Liver (tissue), 9 donors: Measurements from ENCODE around the gene WDR45B. TPM values are rescaled to one million over a fixed set of nuclear protein-coding genes. Genes with fewer than 3 reads are reported as not detected.
A peak's percentile ranks its signal among the peaks of the same experiment; 100 is the strongest.

ENCODE experiments used
- DNase-seq: peaks from one replicate; pipeline ENCODE4 v3.0.0-alpha.2; 2017; ENCODE audit warnings: low spot score
- H3K27ac ChIP-seq, 2 donors: one replicate each; pipeline ENCODE4 v1.7.0; 2013; ENCODE audit warnings: inconsistent platforms in 2 of 2, low read length in 2 of 2, control low read depth in 1 of 2, low read depth in 1 of 2, mild to moderate bottlenecking in 1 of 2
- H3K27me3 ChIP-seq, 4 donors: one replicate each; pipeline versions ENCODE4 v1.6.1 to v1.7.0; 2013; ENCODE audit warnings: low read length in 3 of 4, inconsistent platforms in 1 of 4, mild to moderate bottlenecking in 1 of 4, moderate library complexity in 1 of 4; ENCODE audit not compliant: control insufficient read depth in 4 of 4, insufficient read depth in 4 of 4
- H3K36me3 ChIP-seq, 4 donors: one replicate each; pipeline versions ENCODE4 v1.6.1 to v1.7.0; 2013; ENCODE audit warnings: low read length in 3 of 4, mild to moderate bottlenecking in 3 of 4, low read depth in 1 of 4, moderate library complexity in 1 of 4; ENCODE audit not compliant: control insufficient read depth in 4 of 4, insufficient read depth in 3 of 4
- H3K4me1 ChIP-seq, 4 donors: one replicate each; pipeline versions ENCODE4 v1.6.1 to v1.7.0; 2013; ENCODE audit warnings: low read length in 3 of 4, mild to moderate bottlenecking in 3 of 4, moderate library complexity in 1 of 4; ENCODE audit not compliant: control insufficient read depth in 4 of 4, insufficient read depth in 4 of 4
- H3K4me3 ChIP-seq, 3 donors: one replicate each; pipeline versions ENCODE4 v1.6.1 to v1.7.0; 2013; ENCODE audit warnings: low read length in 3 of 3, control low read depth in 1 of 3, low read depth in 1 of 3, mild to moderate bottlenecking in 1 of 3
- H3K9ac ChIP-seq, 2 donors: one replicate each; pipeline ENCODE4 v1.7.0; 2013; ENCODE audit warnings: low read length in 2 of 2, mild to moderate bottlenecking in 2 of 2, moderate library complexity in 2 of 2, control low read depth in 1 of 2, low read depth in 1 of 2
- H3K9me3 ChIP-seq, 4 donors: one replicate each; pipeline versions ENCODE4 v1.6.1 to v1.7.0; 2013; ENCODE audit warnings: low read length in 3 of 4; ENCODE audit not compliant: control insufficient read depth in 4 of 4
- ATF3 ChIP-seq: IDR thresholded peaks from 2 replicates; pipeline ENCODE4 v1.6.1; 2016; ENCODE audit warnings: antibody characterized with exemption
- EGR1 ChIP-seq, 2 donors: IDR thresholded peaks; 2 replicates each; pipeline ENCODE4 v1.6.1; 2016 to 2018; ENCODE audit warnings: antibody characterized with exemption in 2 of 2, low read depth in 2 of 2
- FOXA1 ChIP-seq: IDR thresholded peaks from 2 replicates; pipeline ENCODE4 v1.6.1; 2016; ENCODE audit warnings: antibody characterized with exemption
- FOXA2 ChIP-seq: IDR thresholded peaks from 2 replicates; pipeline ENCODE4 v1.6.1; 2016; ENCODE audit warnings: antibody characterized with exemption
- GABPA ChIP-seq, 2 donors: IDR thresholded peaks in 1 of 2; conservative IDR thresholded peaks in 1 of 2; 2 replicates each; pipeline ENCODE4 v1.6.1; 2016; ENCODE audit warnings: antibody characterized with exemption in 2 of 2, mild to moderate bottlenecking in 1 of 2, moderate library complexity in 1 of 2
- HNF4A ChIP-seq, 2 donors: conservative IDR thresholded peaks; 2 replicates each; pipeline ENCODE4 v1.6.1; 2016; ENCODE audit warnings: antibody characterized with exemption in 2 of 2, mild to moderate bottlenecking in 2 of 2
- HNF4G ChIP-seq: IDR thresholded peaks from 2 replicates; pipeline ENCODE4 v1.6.1; 2016; ENCODE audit warnings: antibody characterized with exemption
- JUND ChIP-seq, 2 donors: IDR thresholded peaks; 2 replicates each; pipeline ENCODE4 v1.6.1; 2016; ENCODE audit warnings: antibody characterized with exemption in 2 of 2
- NR2F2 ChIP-seq: IDR thresholded peaks from 2 replicates; pipeline ENCODE4 v1.6.1; 2016; ENCODE audit warnings: antibody characterized with exemption
- RAD21 ChIP-seq, 2 donors: IDR thresholded peaks; 2 replicates each; pipeline ENCODE4 v1.6.1; 2016; ENCODE audit warnings: antibody characterized with exemption in 2 of 2, mild to moderate bottlenecking in 2 of 2
- REST ChIP-seq: IDR thresholded peaks from 2 replicates; pipeline ENCODE4 v1.6.1; 2016; ENCODE audit warnings: antibody characterized with exemption, mild to moderate bottlenecking
- RXRA ChIP-seq, 2 donors: IDR thresholded peaks; 2 replicates each; pipeline ENCODE4 v1.6.1; 2017 to 2018; ENCODE audit warnings: antibody characterized with exemption in 2 of 2, mild to moderate bottlenecking in 1 of 2
- TAF1 ChIP-seq: conservative IDR thresholded peaks from 2 replicates; pipeline ENCODE4 v1.6.1; 2016; ENCODE audit warnings: antibody characterized with exemption, mild to moderate bottlenecking
- YY1 ChIP-seq: IDR thresholded peaks from 2 replicates; pipeline ENCODE4 v1.6.1; 2016; ENCODE audit warnings: antibody characterized with exemption, mild to moderate bottlenecking
- WGBS: extraction: QIAGEN DNeasy Blood & Tissue Kit; methylation state at CpG from one replicate; pipeline ENCODE4 v1.1.7; 2013; 5-methylcytosine and 5-hydroxymethylcytosine counted together
- polyA plus RNA-seq, 2 donors: library from polyadenylated mRNA; stranded (reverse) in 1 of 2; unstranded in 1 of 2; fragments of 200-250 nt in 1 of 2; fragments of >200 nt in 1 of 2; fragmentation: Nextera tagmentation in 1 of 2; extraction: Ambion mirVana in 1 of 2; gene quantifications; one replicate each; pipeline versions ENCODE4 v1.2.1 to v1.2.3, GENCODE V29; 2013 to 2015
- total RNA-seq, 2 donors: library from RNA; depleted of rRNA; stranded (reverse); fragments of >200 nt; gene quantifications; one replicate each; pipeline ENCODE4 v1.2.3, GENCODE V29; 2014
- TF ChIP-seq, protein P1 (sequence below): IDR thresholded peaks from 2 replicates; pipeline ENCODE4 v1.6.1; 2016; ENCODE audit warnings: antibody characterized with exemption
- TF ChIP-seq, protein P2 (sequence below): IDR thresholded peaks from 2 replicates; pipeline ENCODE4 v1.6.1; 2016; ENCODE audit warnings: antibody characterized with exemption
- donor health status: healthy.
- donor health status: healthy.
- donor health status: healthy.
- donor health status: healthy.
- donor health status: healthy.

WDR45B gene
- total and polyA plus RNA-seq, 4 donors = 25.4 to 40.9 (median 29.2) TPM

DNA sequence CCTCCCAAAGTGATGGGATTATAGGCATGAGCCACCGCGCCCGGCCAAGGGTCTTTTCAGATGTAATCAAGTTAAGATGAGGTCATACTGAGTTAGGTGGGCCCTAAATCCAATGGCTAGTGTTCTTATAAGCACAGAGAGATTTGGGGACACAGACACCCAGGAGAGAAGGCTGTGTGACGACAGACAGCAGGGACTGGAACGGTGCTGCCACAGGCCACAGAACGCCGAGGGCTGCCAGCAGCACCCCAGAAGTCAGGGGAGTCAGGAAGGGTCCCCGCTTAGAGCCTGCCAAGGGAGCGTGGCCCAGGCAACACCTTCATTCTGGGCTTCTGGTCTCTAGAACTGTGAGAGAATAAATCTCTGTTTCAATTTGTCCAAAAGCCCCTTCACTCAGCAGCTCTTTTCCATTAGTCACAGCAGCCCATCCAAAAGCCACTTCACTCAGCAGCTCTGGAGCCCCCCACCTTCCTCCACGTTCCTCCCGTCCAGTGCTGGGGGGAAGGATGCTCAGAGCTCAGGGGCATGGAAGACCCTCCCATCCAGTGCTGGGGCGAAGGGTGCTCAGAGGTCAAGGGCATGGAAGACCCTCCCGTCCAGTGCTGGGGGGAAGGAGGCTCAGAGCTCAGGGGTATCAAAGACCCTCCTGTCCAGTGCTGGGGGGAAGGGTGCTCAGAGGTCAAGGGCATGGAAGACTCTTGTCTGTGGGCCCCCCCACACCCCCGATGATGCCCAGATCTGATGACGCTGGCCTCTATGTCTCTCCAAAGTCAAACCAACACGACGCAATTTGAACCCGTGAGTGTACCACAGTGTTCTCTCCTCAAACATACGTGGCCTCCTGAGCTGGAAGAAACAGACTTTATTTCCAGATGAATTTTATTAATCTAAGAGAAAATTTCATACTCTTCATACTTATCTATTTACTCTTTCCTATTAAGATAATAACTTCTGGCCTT is 38.4 kb upstream of the WDR45B start:
- Histone ChIP-seq H3K27ac (peak overlapping the region; percentile 76 to 87), H3K4me1 (peaks cover 2 to 18% (median 8%) of the 10 kb centered on the region in 4 donors)
- no peak for TF ChIP-seq RAD21 (IDR thresholded peaks at IDR 0.05)
- no peak for TF ChIP-seq YY1
- TF ChIP-seq FOXA2 = no peak
- TF ChIP-seq NR2F2 = no peak
- no peak for TF ChIP-seq HNF4G
- no peak for TF ChIP-seq EGR1 (IDR thresholded peaks at IDR 0.05; ENCODE audit: low read depth in 2 of 2)
- TF ChIP-seq JUND (IDR thresholded peaks at IDR 0.05) = no peak
- no peak for TF ChIP-seq TAF1
- TF ChIP-seq HNF4A (conservative IDR thresholded peaks at IDR 0.05) = no peak

DNA sequence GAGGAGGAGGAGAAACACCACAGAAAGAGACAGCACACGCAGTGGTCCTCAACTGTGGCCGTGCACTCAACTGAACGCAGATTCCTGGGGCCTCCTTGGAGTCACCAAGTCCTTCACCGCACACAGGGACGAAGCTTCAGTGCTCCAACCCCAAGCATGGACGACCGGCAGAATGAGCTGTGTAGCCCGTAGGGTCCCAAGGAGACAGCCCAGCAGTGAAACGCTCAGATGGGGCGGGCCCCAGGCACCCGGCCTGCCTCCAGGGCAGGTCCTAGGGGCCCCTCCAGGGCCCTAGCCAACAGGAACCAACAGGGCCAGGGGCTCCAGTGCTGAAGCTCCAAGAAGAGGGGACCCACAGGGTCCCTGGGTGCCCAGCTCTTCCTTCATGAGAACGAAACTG is 37.0 kb upstream of the WDR45B start:
- H3K9me3 ChIP-seq = no peaks in the 10 kb centered on the region
- H3K36me3 ChIP-seq = no peaks in the 10 kb centered on the region
- TF ChIP-seq HNF4G = no peak
- TF ChIP-seq ATF3 = no peak
- no peak for TF ChIP-seq NR2F2
- no peak for TF ChIP-seq HNF4A (conservative IDR thresholded peaks at IDR 0.05)
- TF ChIP-seq, protein P1, sequence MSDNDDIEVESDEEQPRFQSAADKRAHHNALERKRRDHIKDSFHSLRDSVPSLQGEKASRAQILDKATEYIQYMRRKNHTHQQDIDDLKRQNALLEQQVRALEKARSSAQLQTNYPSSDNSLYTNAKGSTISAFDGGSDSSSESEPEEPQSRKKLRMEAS = no peak
- no peak for TF ChIP-seq TAF1
- no peak for TF ChIP-seq EGR1 (IDR thresholded peaks at IDR 0.05; ENCODE audit: low read depth in 2 of 2)
- TF ChIP-seq JUND (IDR thresholded peaks at IDR 0.05) = no peak
- no peak for TF ChIP-seq FOXA2
- no peak for TF ChIP-seq FOXA1
- peaks cover 2 to 18% (median 8%) of the 10 kb centered on the region in 4 donors for H3K4me1 ChIP-seq
- 95% methylated on average over 12 of the region's 12 CpGs for WGBS
- no peak for DNase-seq
- no peaks in the 10 kb centered on the region for H3K27me3 ChIP-seq
- no peak overlapping the region for H3K9ac ChIP-seq
- H3K4me3 ChIP-seq = no peak overlapping the region
- H3K27ac ChIP-seq = peak overlapping the region; percentile 46 to 90

More for the DNA sequence above, 38.4 kb upstream of the WDR45B start:
- 85% methylated on average over 19 of the region's 19 CpGs for WGBS
- no peaks in the 10 kb centered on the region for H3K36me3 ChIP-seq
- DNase-seq = no peak
- no peaks in the 10 kb centered on the region for H3K27me3 ChIP-seq
- peak overlapping the region in 1 of 2 donors; percentile 24 for H3K9ac ChIP-seq
- no peaks in the 10 kb centered on the region for H3K9me3 ChIP-seq
- H3K4me3 ChIP-seq = no peak overlapping the region

- no peak for DNase-seq
- Histone ChIP-seq H3K9me3 (no peaks in the 10 kb centered on the region), H3K9ac (peak overlapping the region in 1 of 2 donors; percentile 8), H3K36me3 (no peaks in the 10 kb centered on the region), H3K27me3 (no peaks in the 10 kb centered on the region), H3K4me1 (peaks cover 2 to 21% (median 8%) of the 10 kb centered on the region in 4 donors), H3K4me3 (peak overlapping the region in 2 of 3 donors; percentile 20 to 36), H3K27ac (peak overlapping the region; percentile 78 to 90)
- 34% methylated on average over 13 of the region's 13 CpGs for WGBS
- no peak for TF ChIP-seq TAF1
- TF ChIP-seq RXRA (IDR thresholded peaks at IDR 0.05) = peak; percentile 85 to 87
- TF ChIP-seq, protein P2, sequence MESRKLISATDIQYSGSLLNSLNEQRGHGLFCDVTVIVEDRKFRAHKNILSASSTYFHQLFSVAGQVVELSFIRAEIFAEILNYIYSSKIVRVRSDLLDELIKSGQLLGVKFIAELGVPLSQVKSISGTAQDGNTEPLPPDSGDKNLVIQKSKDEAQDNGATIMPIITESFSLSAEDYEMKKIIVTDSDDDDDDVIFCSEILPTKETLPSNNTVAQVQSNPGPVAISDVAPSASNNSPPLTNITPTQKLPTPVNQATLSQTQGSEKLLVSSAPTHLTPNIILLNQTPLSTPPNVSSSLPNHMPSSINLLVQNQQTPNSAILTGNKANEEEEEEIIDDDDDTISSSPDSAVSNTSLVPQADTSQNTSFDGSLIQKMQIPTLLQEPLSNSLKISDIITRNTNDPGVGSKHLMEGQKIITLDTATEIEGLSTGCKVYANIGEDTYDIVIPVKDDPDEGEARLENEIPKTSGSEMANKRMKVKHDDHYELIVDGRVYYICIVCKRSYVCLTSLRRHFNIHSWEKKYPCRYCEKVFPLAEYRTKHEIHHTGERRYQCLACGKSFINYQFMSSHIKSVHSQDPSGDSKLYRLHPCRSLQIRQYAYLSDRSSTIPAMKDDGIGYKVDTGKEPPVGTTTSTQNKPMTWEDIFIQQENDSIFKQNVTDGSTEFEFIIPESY = peak; percentile 73
- TF ChIP-seq YY1 = peak; percentile 86
- TF ChIP-seq FOXA1 = peak; percentile 86
- no peak for TF ChIP-seq EGR1 (IDR thresholded peaks at IDR 0.05; ENCODE audit: low read depth in 2 of 2)
- TF ChIP-seq ATF3 = no peak
- TF ChIP-seq HNF4G = no peak
- TF ChIP-seq REST = peak; percentile 50
- no peak for TF ChIP-seq GABPA (IDR thresholded peaks at IDR 0.05 in 1 of 2, conservative IDR thresholded peaks at IDR 0.05 in 1 of 2)
- peak; percentile 66 to 79 for TF ChIP-seq HNF4A (conservative IDR thresholded peaks at IDR 0.05)
- peak; percentile 88 for TF ChIP-seq FOXA2
- TF ChIP-seq RAD21 (IDR thresholded peaks at IDR 0.05) = no peak
These were observed 36.1 kb upstream of the WDR45B start for GRCh38 chr17:82684228-82684841.
